Endothelial cell of umbilical vein (primary cell): ENCODE measurements around the gene ATP9B.
A peak's percentile ranks its signal among the peaks of the same experiment; 100 is the strongest.

Experiments
- CTCF ChIP-seq, 2 donors: IDR thresholded peaks; 1 replicate in 1 of 2; 2 replicates in 1 of 2; pipeline ENCODE4 v1.5.1; 2011; ENCODE audit warnings: low read length in 2 of 2, mild to moderate bottlenecking in 2 of 2, moderate library complexity in 2 of 2, control low read depth in 1 of 2, inconsistent platforms in 1 of 2, low read depth in 1 of 2; ENCODE audit not compliant: insufficient read depth in 1 of 2; ENCODE audit errors: extremely low read depth in 1 of 2
- EZH2 ChIP-seq: IDR thresholded peaks from 2 replicates; pipeline ENCODE4 v1.6.1; 2012; ENCODE audit warnings: borderline replicate concordance, low read depth, mild to moderate bottlenecking, moderate library complexity, low read length, inconsistent platforms; ENCODE audit not compliant: severe bottlenecking
- FOS ChIP-seq: IDR thresholded peaks from 2 replicates; pipeline ENCODE4 v1.6.1; 2011; ENCODE audit warnings: mild to moderate bottlenecking, low read length, moderate library complexity, borderline replicate concordance; ENCODE audit not compliant: insufficient read depth
- JUN ChIP-seq: IDR thresholded peaks from 2 replicates; pipeline ENCODE4 v1.6.1; 2011; ENCODE audit warnings: borderline replicate concordance, low read depth; ENCODE audit not compliant: insufficient read length, insufficient read depth
- MAX ChIP-seq: IDR thresholded peaks from 2 replicates; pipeline ENCODE4 v1.6.1; 2011; ENCODE audit not compliant: insufficient read depth, insufficient read length
- POLR2A ChIP-seq: IDR thresholded peaks from 2 replicates; pipeline ENCODE4 v1.6.1; 2012; ENCODE audit warnings: low read depth, mild to moderate bottlenecking, control low read depth, low read length
- POLR2AphosphoS5 ChIP-seq: IDR thresholded peaks from 2 replicates; pipeline ENCODE4 v1.6.1; 2012; ENCODE audit warnings: low read depth, mild to moderate bottlenecking, control low read depth, low read length, moderate library complexity; ENCODE audit not compliant: insufficient read depth

GRCh38 chr18:79378536-79379250 lies 309.5 kb downstream of the ATP9B start:
- no peak for TF ChIP-seq POLR2A
- TF ChIP-seq EZH2, result no peak
- peak; percentile 99 for TF ChIP-seq CTCF (IDR thresholded peaks at IDR 0.05; ENCODE audit: extremely low read depth in 1 of 2, insufficient read depth in 1 of 2, low read depth in 1 of 2, low read length in 2 of 2)
- no peak for TF ChIP-seq MAX
- TF ChIP-seq FOS, result no peak
- no peak for TF ChIP-seq JUN
- TF ChIP-seq POLR2AphosphoS5, result no peak
